Activated CD4-positive, alpha-beta T cell treated with anti-CD3 and anti-CD28 coated beads, Interleukin-2, amount 50 U/mL, for 24 hours (primary cell): Measurements from ENCODE around the gene TDP1.
"Not testable (repeated sequence)": the region's sequence is repeated elsewhere in the genome, so short reads cannot be mapped to it uniquely, and the experiment has no call there.

ENCODE experiments used
- DNase-seq, 2 donors: peaks; one replicate each; pipeline ENCODE4 v3.0.0-alpha.2; 2020; ENCODE audit warnings: low read depth in 1 of 2, low spot score in 1 of 2

TDP1 gene

GRCh38 chr14:90042496-90043252, 86.9 kb downstream of the TDP1 start:
- no peak for DNase-seq

DNA sequence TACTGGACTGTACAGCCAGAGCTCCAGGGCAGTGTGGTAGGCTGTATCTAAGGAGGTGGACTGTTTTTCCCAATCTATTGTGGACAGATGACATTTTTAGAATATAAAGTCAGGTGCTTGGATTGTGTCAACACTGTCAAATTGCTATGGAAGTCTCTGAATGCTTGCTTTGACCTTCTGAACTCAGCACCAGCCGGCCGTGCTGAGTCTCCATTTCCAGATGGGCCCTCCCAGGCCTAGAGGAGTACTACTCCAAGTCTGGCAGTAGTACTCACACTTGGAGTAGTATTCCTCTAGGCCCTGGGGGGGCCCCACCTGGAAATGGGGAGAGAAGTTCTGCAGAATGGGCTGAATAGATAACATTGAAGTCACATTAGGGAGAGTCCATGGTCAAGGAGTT, 89.9 kb downstream of the TDP1 start:
- DNase-seq: no peak

DNA sequence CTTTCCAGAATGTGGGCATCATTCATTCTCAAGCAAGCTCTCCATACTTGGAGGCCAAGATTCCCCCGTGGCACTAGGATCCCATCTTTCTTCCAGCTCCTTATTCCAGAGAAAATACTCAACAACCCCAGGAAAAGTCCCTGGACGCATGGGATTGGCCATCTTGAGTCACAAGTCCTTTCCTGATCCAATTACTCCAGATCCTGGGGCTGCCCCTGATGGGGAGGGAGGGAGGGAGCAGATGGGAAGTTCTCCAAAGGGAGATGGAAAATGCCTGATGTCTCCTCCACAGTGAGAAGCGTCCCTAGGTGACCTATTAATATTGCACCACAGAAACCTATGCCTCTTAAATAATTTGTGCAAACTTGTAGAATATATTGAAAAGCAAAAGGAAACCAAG, 93.7 kb downstream of the TDP1 start:
- DNase-seq: no peak

DNA sequence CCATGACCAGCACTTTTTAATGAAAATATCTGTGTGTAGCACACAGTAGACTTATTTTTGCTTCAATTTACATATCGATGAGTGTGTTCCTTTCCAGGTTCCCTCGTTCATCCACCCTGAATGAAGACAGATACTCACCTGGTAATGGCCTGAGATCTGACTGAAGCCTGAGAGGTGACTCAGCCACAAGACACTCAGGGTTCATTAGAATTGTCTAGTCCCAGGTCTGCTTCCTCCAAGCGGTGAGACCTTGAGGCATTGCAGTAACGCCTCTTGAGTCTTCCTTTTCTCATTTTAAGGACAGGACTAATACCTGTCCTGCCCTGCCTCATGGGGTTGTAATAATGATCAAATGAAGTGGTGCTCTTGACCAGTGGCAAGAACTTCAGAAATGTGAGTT, 94.5 kb downstream of the TDP1 start:
- DNase-seq: no peak

DNA sequence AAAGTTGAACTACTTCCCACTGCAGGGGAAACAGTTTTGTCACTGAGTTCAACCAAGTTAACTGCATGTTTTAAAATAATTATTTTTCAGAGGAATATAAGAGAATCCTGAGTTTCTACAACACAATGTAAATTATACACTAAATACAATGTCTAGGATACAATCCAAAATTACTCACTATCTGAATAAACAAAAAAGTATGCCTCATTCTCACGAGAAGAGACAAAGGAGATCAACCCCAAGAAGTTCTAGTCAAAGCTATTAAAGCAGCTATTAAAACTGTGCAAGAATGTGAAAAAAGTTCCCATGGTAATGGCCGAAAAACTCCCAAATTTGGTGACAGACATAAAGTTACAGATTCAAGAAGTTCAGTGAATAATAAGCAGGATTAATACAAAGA, 97.3 kb downstream of the TDP1 start:
- DNase-seq: no peak

GRCh38 chr14:90054803-90055202, 99.1 kb downstream of the TDP1 start:
- no peak for DNase-seq

DNA sequence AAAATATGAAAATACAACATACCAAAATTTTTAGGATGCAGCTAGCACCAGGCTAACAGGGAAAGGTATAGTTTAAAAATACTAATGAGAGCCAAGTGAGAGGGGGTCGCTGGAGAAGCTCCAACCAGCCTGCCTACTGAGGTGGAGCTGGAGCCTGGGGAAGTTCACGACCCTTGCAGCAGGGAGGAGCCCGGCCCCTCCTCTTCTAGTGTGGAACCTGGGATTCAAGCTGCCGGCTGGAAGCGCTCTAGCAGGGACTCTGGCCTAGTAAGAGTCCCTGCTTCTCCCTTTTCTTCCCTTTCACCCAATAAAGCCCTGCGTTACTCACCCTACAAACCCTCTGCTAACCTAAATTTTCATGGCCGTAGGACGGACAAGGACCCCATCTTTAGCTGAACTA, 101.1 kb downstream of the TDP1 start:
- no peak for DNase-seq

GRCh38 chr14:90058876-90059458, 103.2 kb downstream of the TDP1 start:
- no peak for DNase-seq

DNA sequence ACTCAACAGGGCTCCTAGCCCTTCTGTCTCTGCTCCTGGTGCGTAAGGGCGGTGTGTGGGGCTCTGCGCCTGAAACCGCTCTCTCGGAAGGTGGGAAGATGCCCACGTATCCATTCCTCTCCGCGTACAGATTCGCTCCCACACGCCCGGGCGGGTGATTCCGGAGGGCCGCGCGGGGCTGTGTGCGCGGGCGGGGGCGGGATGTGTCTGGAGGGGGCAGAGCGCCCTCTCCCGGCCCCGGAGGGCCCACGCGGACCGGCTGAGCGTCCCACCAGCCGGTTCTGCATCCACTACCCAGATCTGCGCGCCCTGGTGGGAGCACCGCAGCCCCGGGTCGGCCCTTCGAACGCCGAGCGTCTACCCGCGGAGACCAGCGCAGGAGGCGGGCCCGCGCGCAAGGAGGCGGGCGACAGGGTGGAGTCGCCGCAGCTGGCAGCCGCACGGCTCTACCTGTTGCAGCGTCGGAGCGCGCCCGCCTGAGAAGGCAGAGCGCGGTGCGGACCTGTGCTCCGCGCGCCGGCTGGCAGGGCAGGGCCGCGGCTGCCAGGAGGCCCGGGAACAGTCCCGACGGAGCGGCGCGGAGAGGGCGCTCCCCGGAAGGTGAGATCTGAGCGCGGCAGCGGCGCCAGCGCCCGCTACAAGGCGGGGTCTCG, 104.7 kb downstream of the TDP1 start:
- peak; percentile 8 to 26 for DNase-seq

DNA sequence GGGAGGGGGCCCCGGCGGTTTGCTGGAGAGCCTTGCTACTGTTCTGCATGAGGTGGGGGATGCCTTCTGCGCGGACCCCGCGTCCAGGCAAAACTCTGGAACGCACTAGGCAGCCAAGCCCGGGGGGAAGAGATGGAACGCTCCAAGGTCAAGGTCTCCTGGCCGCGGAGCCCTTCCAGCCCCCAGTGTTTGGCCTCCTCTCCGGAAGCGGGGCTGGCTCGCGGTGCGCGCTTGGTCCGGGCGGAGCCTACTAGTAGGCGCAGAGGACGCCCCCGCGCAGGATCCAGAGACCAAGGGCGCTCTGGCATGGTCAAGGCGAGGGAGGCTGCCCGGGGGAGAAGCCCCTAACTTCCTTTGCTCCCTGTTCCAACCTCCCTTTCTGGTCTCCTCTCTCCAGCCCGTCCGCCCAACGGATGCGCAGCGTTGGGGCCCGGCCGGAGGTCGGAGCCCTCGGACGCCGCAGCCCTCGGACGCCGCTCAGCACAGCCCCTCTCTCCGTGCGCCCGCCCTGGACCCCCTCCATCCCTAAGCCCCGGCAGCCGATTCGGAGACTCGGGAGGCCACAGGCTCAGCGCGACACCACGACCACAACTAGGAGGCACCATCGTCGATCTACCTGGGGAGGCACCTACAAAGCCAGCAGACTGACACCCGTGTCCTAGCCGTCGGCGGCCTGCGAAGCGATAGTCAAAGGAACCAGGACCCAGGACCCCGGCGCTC, 105.4 kb downstream of the TDP1 start:
- DNase-seq: no peak

- DNase-seq: no peak
Observed at GRCh38 chr14:90061685-90062126, 106.0 kb downstream of the TDP1 start, which contains the start of gene KCNK13. TSS of gene KCNK13 (plus strand) at chr14:90061994. CDS start at chr14:90062206, 212 bp downstream.

DNA sequence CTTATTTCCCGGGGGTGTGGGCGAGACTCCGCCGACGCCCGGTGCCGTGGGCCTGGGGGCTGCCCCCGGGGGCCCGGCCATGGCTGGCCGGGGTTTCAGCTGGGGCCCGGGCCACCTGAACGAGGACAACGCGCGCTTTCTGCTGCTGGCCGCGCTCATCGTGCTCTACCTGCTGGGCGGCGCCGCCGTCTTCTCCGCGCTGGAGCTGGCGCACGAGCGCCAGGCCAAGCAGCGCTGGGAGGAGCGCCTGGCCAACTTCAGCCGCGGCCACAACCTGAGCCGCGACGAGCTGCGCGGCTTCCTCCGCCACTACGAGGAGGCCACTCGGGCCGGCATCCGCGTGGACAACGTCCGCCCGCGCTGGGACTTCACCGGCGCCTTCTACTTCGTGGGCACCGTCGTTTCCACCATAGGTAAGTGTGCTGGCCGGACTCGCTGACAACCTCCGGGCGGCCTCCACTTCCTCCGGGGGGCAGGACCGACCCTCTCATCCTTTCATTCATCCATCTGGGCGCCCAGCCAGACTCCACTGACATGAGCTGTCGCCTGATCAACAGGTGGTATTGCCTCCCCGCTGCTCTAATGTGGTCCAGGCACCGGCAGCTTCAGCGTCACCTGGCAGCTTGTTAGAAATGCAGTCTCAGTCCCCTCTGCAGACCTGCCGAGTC, 106.5 kb downstream of the TDP1 start:
- no peak for DNase-seq

- no peak for DNase-seq
Observed at GRCh38 chr14:90062822-90063539, 107.3 kb downstream of the TDP1 start.

DNA sequence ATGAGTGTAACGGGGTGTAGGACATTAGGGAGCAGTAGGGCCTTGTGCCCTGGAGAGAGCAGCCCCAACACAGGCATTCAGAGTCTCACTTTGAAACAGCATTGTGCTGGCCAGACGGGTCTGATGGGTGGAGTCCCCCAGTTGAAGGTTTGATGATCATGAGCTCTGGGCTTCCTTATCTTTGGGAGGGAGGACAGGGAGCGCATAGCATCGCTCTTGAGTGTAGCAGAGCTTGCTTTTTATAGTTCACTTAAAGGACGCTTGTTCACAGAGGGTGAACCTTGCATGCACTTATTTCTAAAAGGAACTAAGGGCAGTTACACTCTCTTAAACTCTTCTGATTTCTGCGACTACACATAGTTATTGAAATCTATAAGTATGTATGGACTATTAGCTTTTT, 116.6 kb downstream of the TDP1 start:
- DNase-seq: no peak

GRCh38 chr14:90079576-90079975, 123.8 kb downstream of the TDP1 start:
- no peak for DNase-seq

GRCh38 chr14:90087433-90087832, 131.7 kb downstream of the TDP1 start:
- DNase-seq: no peak

- no peak for DNase-seq
Observed at GRCh38 chr14:90088176-90088575, 132.4 kb downstream of the TDP1 start.

GRCh38 chr14:90089486-90089885, 133.8 kb downstream of the TDP1 start:
- not testable (repeated sequence) for DNase-seq

- no peak for DNase-seq
Observed at GRCh38 chr14:90091393-90091792, 135.7 kb downstream of the TDP1 start.

- no peak for DNase-seq
Observed at GRCh38 chr14:90093942-90094595, 138.3 kb downstream of the TDP1 start.
